ENCODE results near the gene TLR7. TPM values are rescaled to one million over a fixed set of nuclear protein-coding genes. Genes with fewer than 3 reads are reported as not detected.

The TLR7 gene
- total and polyA plus RNA-seq, 9 of the 15 experiments (the other 6 are each of a cell fraction or from before 2014, with no cell fraction given): 0.04 to 0.13 (median 0.07) TPM; not detected in 6

GRCh38 chrX:12910423-12911121 is 43.7 kb downstream of the TLR7 start:
- CTCF ChIA-PET (ENCODE audit: low intra/inter-chr PET ratio): no interaction called here
- intact Hi-C loops (cut with micrococcal nuclease): no loop called here
- no peak for TF ChIP-seq ATF2 (CRISPR knock-in tag; IDR thresholded peaks at IDR 0.05)
- TF ChIP-seq CTCFL (IDR thresholded peaks at IDR 0.05; ENCODE audit: borderline replicate concordance, insufficient read depth, low read depth, low read length, poor library complexity, severe bottlenecking): no peak
- TF ChIP-seq ATF6 (CRISPR knock-in tag; IDR thresholded peaks at IDR 0.05): no peak
- TF ChIP-seq ZNF354B (CRISPR knock-in tag; IDR thresholded peaks at IDR 0.05): no peak
- no peak for TF ChIP-seq HDAC2 (IDR thresholded peaks at IDR 0.05)
- TF ChIP-seq CUX1 (CRISPR knock-in tag; IDR thresholded peaks at IDR 0.05): no peak
- TF ChIP-seq RBM15 (IDR thresholded peaks at IDR 0.05; ENCODE audit: insufficient read depth, low read length): no peak

More at GRCh38 chrX:12910423-12911121, 43.7 kb downstream of the TLR7 start:
- in situ Hi-C loops (cut with MboI): no loop called here
- H2AFZ ChIP-seq (ENCODE audit: low read depth, low read length): no peak overlapping the region
- H3K9me3 ChIP-seq (replicated peaks; ENCODE audit: control insufficient read depth, insufficient read depth, low read depth, low read length): no peaks in the 10 kb centered on the region
- FAIRE-seq: no peak
- H3K4me3 ChIP-seq: no peak overlapping the region
- H3K9me1 ChIP-seq (ENCODE audit: control insufficient read depth, insufficient read depth, low read length): no peaks in the 10 kb centered on the region
- POLR2A ChIA-PET: no interaction called here
- no TSS peak for BruUV-seq (replicated peaks)
- no peak overlapping the region for H3K9ac ChIP-seq (ENCODE audit: insufficient read depth in 1 of 2, low read depth in 2 of 2, low read length in 2 of 2)
- no peak overlapping the region for H3K27ac ChIP-seq (ENCODE audit: extremely low read depth, low read depth, low read length)
- no peaks in the 10 kb centered on the region for H3K36me3 ChIP-seq (ENCODE audit: control insufficient read depth, insufficient read depth, low read length)
- H4K20me1 ChIP-seq (replicated peaks; ENCODE audit: control insufficient read depth, insufficient read depth, low read length): 0 out of 2 replicates have a peak, but pooled peaks cover 2% of the 10 kb centered on the region
- peak; percentile 62; the same call in 2 of the 3 replicates for ATAC-seq
- H3K4me2 ChIP-seq (ENCODE audit: insufficient read depth, low read length): no peak overlapping the region
- no peaks in the 10 kb centered on the region for H3K27me3 ChIP-seq (ENCODE audit: control insufficient read depth in 2 of 2, insufficient read depth in 2 of 2, low read length in 2 of 2)
- peak in 2 of 4 experiments; percentile 6 to 9 for DNase-seq (ENCODE audit: extremely low read depth in 1 of 4, low spot score in 3 of 4)
- H3K79me2 ChIP-seq (ENCODE audit: control insufficient read depth, insufficient read depth, low read length): no peaks in the 10 kb centered on the region
- no peaks in the 10 kb centered on the region; a peak in 1 of 5 replicates for H3K4me1 ChIP-seq (replicated peaks in 1 of 2; ENCODE audit: control insufficient read depth in 2 of 2, insufficient read depth in 2 of 2, low read length in 2 of 2)
- WGBS (ENCODE audit: insufficient coverage, low coverage, missing lambda C conversion rate): 20% methylated on average over 8 of the region's 10 CpGs
